Type B pancreatic cell (in vitro differentiated cells): ENCODE results near the gene BACH2. TPM values are rescaled to one million over a fixed set of nuclear protein-coding genes. Genes with fewer than 3 reads are reported as not detected.

Source experiments
- DNase-seq: peaks from one replicate; pipeline ENCODE4 v3.0.0; 2021; ENCODE audit warnings: mixed read lengths; ENCODE audit not compliant: unreplicated experiment; ENCODE audit errors: extremely low spot score
- H3K27ac Mint-ChIP-seq: 2 replicates; pipeline ENCODE4 v1.8.0; 2021; ENCODE audit warnings: mild to moderate bottlenecking, mixed read lengths
- H3K27me3 Mint-ChIP-seq: 2 replicates; pipeline ENCODE4 v1.8.0; 2021; ENCODE audit warnings: mixed read lengths
- H3K36me3 Mint-ChIP-seq: 2 replicates; pipeline ENCODE4 v1.8.0; 2021; ENCODE audit warnings: mixed read lengths
- H3K4me1 Mint-ChIP-seq: one replicate; pipeline ENCODE4 v1.8.0; 2021; ENCODE audit warnings: mixed read lengths; ENCODE audit not compliant: unreplicated experiment
- H3K4me3 Mint-ChIP-seq: 2 replicates; pipeline ENCODE4 v1.8.0; 2021; ENCODE audit warnings: mild to moderate bottlenecking, mixed read lengths
- H3K9me3 Mint-ChIP-seq: 2 replicates; pipeline ENCODE4 v1.8.0; 2021; ENCODE audit warnings: mixed read lengths
- CTCF ChIP-seq: fragments of 200-600 bp; sonication (generic); conservative IDR thresholded peaks from 2 replicates; pipeline ENCODE4 v1.5.0; 2021; ENCODE audit warnings: antibody characterized with exemption, mild to moderate bottlenecking
- total RNA-seq: library from RNA; stranded (reverse); gene quantifications from 2 replicates; pipeline ENCODE4 v1.2.1, GENCODE V29; 2021; ENCODE audit warnings: low replicate concordance

BACH2 gene
- total RNA-seq, 1 donor from 2014 or later = 33.5 TPM

GRCh38 chr6:90015883-90016282 lies 280.8 kb downstream of the BACH2 start:
- Mint-ChIP-seq H3K9me3 (peaks cover 6% of the 10 kb centered on the region), H3K27me3 (no peaks in the 10 kb centered on the region), H3K4me1 (no peaks in the 10 kb centered on the region), H3K4me3 (no peak overlapping the region), H3K36me3 (peaks cover 3% of the 10 kb centered on the region), H3K27ac (no peak overlapping the region)
- no peak for DNase-seq
- no peak for TF ChIP-seq CTCF

GRCh38 chr6:90008908-90009501 lies 287.6 kb downstream of the BACH2 start:
- H3K4me1 Mint-ChIP-seq = no peaks in the 10 kb centered on the region
- H3K27ac Mint-ChIP-seq = no peak overlapping the region
- H3K27me3 Mint-ChIP-seq = no peaks in the 10 kb centered on the region
- no peak for TF ChIP-seq CTCF
- no peaks in the 10 kb centered on the region for H3K9me3 Mint-ChIP-seq
- no peak overlapping the region for H3K4me3 Mint-ChIP-seq
- no peak for DNase-seq
- peaks cover 19% of the 10 kb centered on the region for H3K36me3 Mint-ChIP-seq

GRCh38 chr6:90008189-90008907 lies 288.3 kb downstream of the BACH2 start:
- H3K9me3 Mint-ChIP-seq = no peaks in the 10 kb centered on the region
- no peak overlapping the region for H3K27ac Mint-ChIP-seq
- no peaks in the 10 kb centered on the region for H3K27me3 Mint-ChIP-seq
- peaks cover 19% of the 10 kb centered on the region for H3K36me3 Mint-ChIP-seq
- no peak for DNase-seq
- no peak for TF ChIP-seq CTCF
- no peaks in the 10 kb centered on the region for H3K4me1 Mint-ChIP-seq
- no peak overlapping the region for H3K4me3 Mint-ChIP-seq

GRCh38 chr6:90005048-90005827 lies 291.4 kb downstream of the BACH2 start:
- H3K36me3 Mint-ChIP-seq = peaks cover 22% of the 10 kb centered on the region

GRCh38 chr6:90004511-90004910 lies 292.1 kb downstream of the BACH2 start:
- TF ChIP-seq CTCF = no peak
- no peak overlapping the region for H3K4me3 Mint-ChIP-seq
- peaks cover 22% of the 10 kb centered on the region for H3K36me3 Mint-ChIP-seq
- H3K27me3 Mint-ChIP-seq = no peaks in the 10 kb centered on the region
- no peak overlapping the region for H3K27ac Mint-ChIP-seq
- peaks cover 5% of the 10 kb centered on the region for H3K4me1 Mint-ChIP-seq
- DNase-seq = no peak
- H3K9me3 Mint-ChIP-seq = no peaks in the 10 kb centered on the region

More at GRCh38 chr6:90005048-90005827, 291.4 kb downstream of the BACH2 start:
- Mint-ChIP-seq H3K27me3 (no peaks in the 10 kb centered on the region), H3K4me1 (peaks cover 4% of the 10 kb centered on the region), H3K4me3 (no peak overlapping the region), H3K27ac (no peak overlapping the region), H3K9me3 (no peaks in the 10 kb centered on the region)
- no peak for TF ChIP-seq CTCF
- no peak for DNase-seq
